Liver (tissue), 3 donors: ENCODE data around the gene CXCL16.

Source experiments
- CTCF ChIP-seq: fragments of 150-350 bp; IDR thresholded peaks from 2 replicates; pipeline ENCODE4 v1.5.1; 2017; ENCODE audit warnings: improper control_type of control experiment, low read depth, low read length; ENCODE audit not compliant: missing input control
- EGR1 ChIP-seq, 2 donors: IDR thresholded peaks; 2 replicates each; pipeline ENCODE4 v1.6.1; 2016 to 2018; ENCODE audit warnings: antibody characterized with exemption in 2 of 2, low read depth in 2 of 2
- FOXA1 ChIP-seq: IDR thresholded peaks from 2 replicates; pipeline ENCODE4 v1.6.1; 2016; ENCODE audit warnings: antibody characterized with exemption
- GABPA ChIP-seq, 2 donors: IDR thresholded peaks in 1 of 2; conservative IDR thresholded peaks in 1 of 2; 2 replicates each; pipeline ENCODE4 v1.6.1; 2016; ENCODE audit warnings: antibody characterized with exemption in 2 of 2, mild to moderate bottlenecking in 1 of 2, moderate library complexity in 1 of 2
- JUND ChIP-seq, 2 donors: IDR thresholded peaks; 2 replicates each; pipeline ENCODE4 v1.6.1; 2016; ENCODE audit warnings: antibody characterized with exemption in 2 of 2
- MAX ChIP-seq: IDR thresholded peaks from 2 replicates; pipeline ENCODE4 v1.6.1; 2016; ENCODE audit warnings: antibody characterized with exemption
- NR2F2 ChIP-seq: IDR thresholded peaks from 2 replicates; pipeline ENCODE4 v1.6.1; 2016; ENCODE audit warnings: antibody characterized with exemption
- RAD21 ChIP-seq, 2 donors: IDR thresholded peaks; 2 replicates each; pipeline ENCODE4 v1.6.1; 2016; ENCODE audit warnings: antibody characterized with exemption in 2 of 2, mild to moderate bottlenecking in 2 of 2
- RXRA ChIP-seq, 2 donors: IDR thresholded peaks; 2 replicates each; pipeline ENCODE4 v1.6.1; 2017 to 2018; ENCODE audit warnings: antibody characterized with exemption in 2 of 2, mild to moderate bottlenecking in 1 of 2
- SP1 ChIP-seq: IDR thresholded peaks from 2 replicates; pipeline ENCODE4 v1.6.1; 2018; ENCODE audit warnings: antibody characterized with exemption, mild to moderate bottlenecking
- TAF1 ChIP-seq: conservative IDR thresholded peaks from 2 replicates; pipeline ENCODE4 v1.6.1; 2016; ENCODE audit warnings: antibody characterized with exemption, mild to moderate bottlenecking
- YY1 ChIP-seq: IDR thresholded peaks from 2 replicates; pipeline ENCODE4 v1.6.1; 2016; ENCODE audit warnings: antibody characterized with exemption, mild to moderate bottlenecking
- TF ChIP-seq, protein P1 (sequence below): IDR thresholded peaks from 2 replicates; pipeline ENCODE4 v1.6.1; 2016; ENCODE audit warnings: antibody characterized with exemption, mild to moderate bottlenecking
- TF ChIP-seq, protein P2 (sequence below): IDR thresholded peaks from 2 replicates; pipeline ENCODE4 v1.6.1; 2016; ENCODE audit warnings: antibody characterized with exemption
- donor health status: healthy.
- donor health status: healthy.

GRCh38 chr17:4771519-4772234, 31.9 kb upstream of the CXCL16 start, which contains the start of gene TM4SF5:
- TF ChIP-seq RXRA (IDR thresholded peaks at IDR 0.05) (peak; percentile 76 to 86), RAD21 (IDR thresholded peaks at IDR 0.05) (peak; percentile 51 to 67), CTCF (no peak), YY1 (peak; percentile 70), TAF1 (peak; percentile 58), GABPA (IDR thresholded peaks at IDR 0.05 in 1 of 2, conservative IDR thresholded peaks at IDR 0.05 in 1 of 2) (peak in 1 of 2 donors; percentile 48), NR2F2 (no peak), MAX (peak; percentile 93), FOXA1 (peak; percentile 64), SP1 (peak; percentile 91), EGR1 (IDR thresholded peaks at IDR 0.05; ENCODE audit: low read depth in 2 of 2) (no peak), JUND (IDR thresholded peaks at IDR 0.05) (peak in 1 of 2 donors; percentile 33)
- TF ChIP-seq, protein P1, sequence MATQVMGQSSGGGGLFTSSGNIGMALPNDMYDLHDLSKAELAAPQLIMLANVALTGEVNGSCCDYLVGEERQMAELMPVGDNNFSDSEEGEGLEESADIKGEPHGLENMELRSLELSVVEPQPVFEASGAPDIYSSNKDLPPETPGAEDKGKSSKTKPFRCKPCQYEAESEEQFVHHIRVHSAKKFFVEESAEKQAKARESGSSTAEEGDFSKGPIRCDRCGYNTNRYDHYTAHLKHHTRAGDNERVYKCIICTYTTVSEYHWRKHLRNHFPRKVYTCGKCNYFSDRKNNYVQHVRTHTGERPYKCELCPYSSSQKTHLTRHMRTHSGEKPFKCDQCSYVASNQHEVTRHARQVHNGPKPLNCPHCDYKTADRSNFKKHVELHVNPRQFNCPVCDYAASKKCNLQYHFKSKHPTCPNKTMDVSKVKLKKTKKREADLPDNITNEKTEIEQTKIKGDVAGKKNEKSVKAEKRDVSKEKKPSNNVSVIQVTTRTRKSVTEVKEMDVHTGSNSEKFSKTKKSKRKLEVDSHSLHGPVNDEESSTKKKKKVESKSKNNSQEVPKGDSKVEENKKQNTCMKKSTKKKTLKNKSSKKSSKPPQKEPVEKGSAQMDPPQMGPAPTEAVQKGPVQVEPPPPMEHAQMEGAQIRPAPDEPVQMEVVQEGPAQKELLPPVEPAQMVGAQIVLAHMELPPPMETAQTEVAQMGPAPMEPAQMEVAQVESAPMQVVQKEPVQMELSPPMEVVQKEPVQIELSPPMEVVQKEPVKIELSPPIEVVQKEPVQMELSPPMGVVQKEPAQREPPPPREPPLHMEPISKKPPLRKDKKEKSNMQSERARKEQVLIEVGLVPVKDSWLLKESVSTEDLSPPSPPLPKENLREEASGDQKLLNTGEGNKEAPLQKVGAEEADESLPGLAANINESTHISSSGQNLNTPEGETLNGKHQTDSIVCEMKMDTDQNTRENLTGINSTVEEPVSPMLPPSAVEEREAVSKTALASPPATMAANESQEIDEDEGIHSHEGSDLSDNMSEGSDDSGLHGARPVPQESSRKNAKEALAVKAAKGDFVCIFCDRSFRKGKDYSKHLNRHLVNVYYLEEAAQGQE, result peak; percentile 91
- TF ChIP-seq, protein P2, sequence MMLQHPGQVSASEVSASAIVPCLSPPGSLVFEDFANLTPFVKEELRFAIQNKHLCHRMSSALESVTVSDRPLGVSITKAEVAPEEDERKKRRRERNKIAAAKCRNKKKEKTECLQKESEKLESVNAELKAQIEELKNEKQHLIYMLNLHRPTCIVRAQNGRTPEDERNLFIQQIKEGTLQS, result no peak
